Measurements from ENCODE around the gene NAPSA. TPM values are rescaled to one million over a fixed set of nuclear protein-coding genes. Genes with fewer than 3 reads are reported as not detected.
A peak's percentile ranks its signal among the peaks of the same experiment; 100 is the strongest.

NAPSA gene
- total and polyA plus RNA-seq, 10 of the 15 experiments (the other 5 are each of a cell fraction or from before 2014, with no cell fraction given) = 6.7 to 45.4 (median 17.1) TPM

DNA sequence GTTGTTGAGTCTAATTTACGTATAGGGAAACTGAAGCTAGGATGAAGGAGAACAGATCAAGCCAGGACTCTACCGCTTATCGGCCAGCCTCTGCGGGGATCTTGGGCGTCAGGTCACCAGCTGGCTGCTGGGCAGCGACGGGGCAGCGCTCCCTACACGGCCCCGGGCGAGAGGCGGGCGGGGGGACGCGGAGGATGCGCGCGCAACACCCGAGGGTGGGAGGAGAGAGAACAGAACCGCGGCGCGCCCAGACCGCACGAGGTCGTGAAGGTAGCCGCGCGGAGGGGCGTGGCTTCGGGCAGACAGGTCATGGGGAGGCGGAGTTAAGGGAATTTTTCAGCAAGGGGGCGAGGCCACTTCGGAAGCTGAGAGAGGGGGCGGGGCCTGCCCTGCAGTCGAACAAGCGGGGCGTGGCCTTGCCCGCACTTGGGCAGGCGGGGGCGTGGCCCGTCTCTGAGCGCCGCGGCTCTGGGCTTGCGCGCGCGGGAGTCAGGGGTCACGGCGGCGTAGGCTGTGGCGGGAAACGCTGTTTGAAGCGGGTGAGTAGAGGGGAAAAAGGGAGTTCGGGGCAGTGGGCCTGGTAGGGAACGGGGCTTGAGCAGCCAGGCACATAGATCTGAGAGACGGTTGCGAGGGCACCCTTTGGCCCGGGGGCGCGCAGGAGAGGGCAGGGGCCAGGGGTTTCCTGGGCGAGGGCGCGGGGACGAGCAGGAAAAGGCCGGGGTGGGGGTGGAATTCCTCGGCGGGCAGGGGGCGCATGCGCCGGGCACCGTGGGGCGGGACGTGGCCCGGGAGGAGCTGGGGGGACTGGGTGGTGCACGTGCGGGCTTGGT is 18.6 kb upstream of the NAPSA start, which contains the start of gene POLD1 (continued):
- TF ChIP-seq NFIC (IDR thresholded peaks at IDR 0.05; ENCODE audit: low read depth, low read length) (no peak), RBBP5 (conservative IDR thresholded peaks at IDR 0.05) (no peak), SPI1 (IDR thresholded peaks at IDR 0.05; ENCODE audit: borderline replicate concordance, insufficient read depth, low read depth, low read length) (no peak), ZBTB4 (CRISPR knock-in tag; IDR thresholded peaks at IDR 0.05) (no peak), BCLAF1 (IDR thresholded peaks at IDR 0.05) (no peak), DPF2 (IDR thresholded peaks at IDR 0.05) (peak; percentile 46; the same call in 1 of the 2 replicates), PML (IDR thresholded peaks at IDR 0.05; ENCODE audit: low read length) (no peak), NR2F1 (conservative IDR thresholded peaks at IDR 0.05) (peak; percentile 97), PKNOX1 (IDR thresholded peaks at IDR 0.05) (peak; percentile 36; the same call in 1 of the 2 replicates), BACH1 (IDR thresholded peaks at IDR 0.05; ENCODE audit: borderline replicate concordance) (peak; percentile 79; the same call in 1 of the 2 replicates), ZNF207 (IDR thresholded peaks at IDR 0.05; ENCODE audit: borderline replicate concordance) (no peak), ZNF24 (IDR thresholded peaks at IDR 0.05) (no peak), EGR1 (IDR thresholded peaks at IDR 0.05; ENCODE audit: borderline replicate concordance in 1 of 2, low read depth in 2 of 2, low read length in 2 of 2) (peak; percentile 46 to 84), PAX5 (IDR thresholded peaks at IDR 0.05; ENCODE audit: borderline replicate concordance, low read depth, low read length) (peak; percentile 80), SREBF2 (IDR thresholded peaks at IDR 0.05; ENCODE audit: low read length) (no peak)
- TF ChIP-seq, protein P1, sequence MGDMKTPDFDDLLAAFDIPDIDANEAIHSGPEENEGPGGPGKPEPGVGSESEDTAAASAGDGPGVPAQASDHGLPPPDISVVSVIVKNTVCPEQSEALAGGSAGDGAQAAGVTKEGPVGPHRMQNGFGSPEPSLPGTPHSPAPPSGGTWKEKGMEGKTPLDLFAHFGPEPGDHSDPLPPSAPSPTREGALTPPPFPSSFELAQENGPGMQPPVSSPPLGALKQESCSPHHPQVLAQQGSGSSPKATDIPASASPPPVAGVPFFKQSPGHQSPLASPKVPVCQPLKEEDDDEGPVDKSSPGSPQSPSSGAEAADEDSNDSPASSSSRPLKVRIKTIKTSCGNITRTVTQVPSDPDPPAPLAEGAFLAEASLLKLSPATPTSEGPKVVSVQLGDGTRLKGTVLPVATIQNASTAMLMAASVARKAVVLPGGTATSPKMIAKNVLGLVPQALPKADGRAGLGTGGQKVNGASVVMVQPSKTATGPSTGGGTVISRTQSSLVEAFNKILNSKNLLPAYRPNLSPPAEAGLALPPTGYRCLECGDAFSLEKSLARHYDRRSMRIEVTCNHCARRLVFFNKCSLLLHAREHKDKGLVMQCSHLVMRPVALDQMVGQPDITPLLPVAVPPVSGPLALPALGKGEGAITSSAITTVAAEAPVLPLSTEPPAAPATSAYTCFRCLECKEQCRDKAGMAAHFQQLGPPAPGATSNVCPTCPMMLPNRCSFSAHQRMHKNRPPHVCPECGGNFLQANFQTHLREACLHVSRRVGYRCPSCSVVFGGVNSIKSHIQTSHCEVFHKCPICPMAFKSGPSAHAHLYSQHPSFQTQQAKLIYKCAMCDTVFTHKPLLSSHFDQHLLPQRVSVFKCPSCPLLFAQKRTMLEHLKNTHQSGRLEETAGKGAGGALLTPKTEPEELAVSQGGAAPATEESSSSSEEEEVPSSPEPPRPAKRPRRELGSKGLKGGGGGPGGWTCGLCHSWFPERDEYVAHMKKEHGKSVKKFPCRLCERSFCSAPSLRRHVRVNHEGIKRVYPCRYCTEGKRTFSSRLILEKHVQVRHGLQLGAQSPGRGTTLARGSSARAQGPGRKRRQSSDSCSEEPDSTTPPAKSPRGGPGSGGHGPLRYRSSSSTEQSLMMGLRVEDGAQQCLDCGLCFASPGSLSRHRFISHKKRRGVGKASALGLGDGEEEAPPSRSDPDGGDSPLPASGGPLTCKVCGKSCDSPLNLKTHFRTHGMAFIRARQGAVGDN (IDR thresholded peaks at IDR 0.05) = no peak
- TF ChIP-seq, protein P2, sequence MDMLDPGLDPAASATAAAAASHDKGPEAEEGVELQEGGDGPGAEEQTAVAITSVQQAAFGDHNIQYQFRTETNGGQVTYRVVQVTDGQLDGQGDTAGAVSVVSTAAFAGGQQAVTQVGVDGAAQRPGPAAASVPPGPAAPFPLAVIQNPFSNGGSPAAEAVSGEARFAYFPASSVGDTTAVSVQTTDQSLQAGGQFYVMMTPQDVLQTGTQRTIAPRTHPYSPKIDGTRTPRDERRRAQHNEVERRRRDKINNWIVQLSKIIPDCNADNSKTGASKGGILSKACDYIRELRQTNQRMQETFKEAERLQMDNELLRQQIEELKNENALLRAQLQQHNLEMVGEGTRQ (IDR thresholded peaks at IDR 0.05; ENCODE audit: borderline replicate concordance, low read depth, low read length) = no peak

Data from GM12878 (cell line).